GM18858 (cell line): ENCODE measurements around the gene AP5Z1.
A peak's percentile ranks its signal among the peaks of the same experiment; 100 is the strongest.

ENCODE experiments used
- ATAC-seq: cut with Tn5 transposase; IDR thresholded peaks from one replicate; pipeline ENCODE4 v1.9.1; 2021; ENCODE audit not compliant: unreplicated experiment

Gene AP5Z1

DNA sequence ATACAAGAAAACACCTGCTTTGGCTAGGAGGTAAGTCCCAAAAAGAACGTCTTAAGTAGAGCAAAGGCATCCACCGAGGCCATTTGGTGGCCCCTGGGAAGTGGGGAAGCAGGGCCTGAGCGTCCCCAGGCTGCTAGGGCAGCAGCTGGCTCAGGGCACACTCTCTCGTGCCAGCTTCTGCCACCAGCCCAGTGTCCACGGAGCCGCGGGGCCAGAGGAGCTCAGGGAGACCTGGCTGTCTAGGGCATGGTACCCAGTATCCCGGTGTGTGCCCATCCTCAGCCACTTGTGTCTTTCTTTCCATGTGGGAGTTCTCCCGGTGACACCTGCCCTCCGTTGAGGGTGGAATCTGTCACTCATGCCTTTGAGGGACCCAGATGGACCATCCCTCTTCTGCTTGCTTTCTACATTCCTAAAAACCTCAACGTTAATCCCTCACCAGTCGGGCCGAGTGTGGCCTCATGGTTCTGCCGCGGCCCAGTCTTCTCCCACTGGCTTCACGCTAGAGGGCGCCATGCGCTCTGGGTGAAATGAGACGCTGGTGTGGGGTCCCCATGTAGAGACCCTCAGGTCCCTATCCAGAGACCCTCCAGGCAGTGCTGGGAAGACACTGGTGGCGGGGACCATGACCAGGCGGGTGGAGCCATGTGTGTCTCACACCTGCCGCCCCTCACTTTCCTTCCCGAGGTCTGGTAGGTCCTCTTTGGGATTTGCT lies 9.5 kb upstream of the AP5Z1 start:
- ATAC-seq: no peak

DNA sequence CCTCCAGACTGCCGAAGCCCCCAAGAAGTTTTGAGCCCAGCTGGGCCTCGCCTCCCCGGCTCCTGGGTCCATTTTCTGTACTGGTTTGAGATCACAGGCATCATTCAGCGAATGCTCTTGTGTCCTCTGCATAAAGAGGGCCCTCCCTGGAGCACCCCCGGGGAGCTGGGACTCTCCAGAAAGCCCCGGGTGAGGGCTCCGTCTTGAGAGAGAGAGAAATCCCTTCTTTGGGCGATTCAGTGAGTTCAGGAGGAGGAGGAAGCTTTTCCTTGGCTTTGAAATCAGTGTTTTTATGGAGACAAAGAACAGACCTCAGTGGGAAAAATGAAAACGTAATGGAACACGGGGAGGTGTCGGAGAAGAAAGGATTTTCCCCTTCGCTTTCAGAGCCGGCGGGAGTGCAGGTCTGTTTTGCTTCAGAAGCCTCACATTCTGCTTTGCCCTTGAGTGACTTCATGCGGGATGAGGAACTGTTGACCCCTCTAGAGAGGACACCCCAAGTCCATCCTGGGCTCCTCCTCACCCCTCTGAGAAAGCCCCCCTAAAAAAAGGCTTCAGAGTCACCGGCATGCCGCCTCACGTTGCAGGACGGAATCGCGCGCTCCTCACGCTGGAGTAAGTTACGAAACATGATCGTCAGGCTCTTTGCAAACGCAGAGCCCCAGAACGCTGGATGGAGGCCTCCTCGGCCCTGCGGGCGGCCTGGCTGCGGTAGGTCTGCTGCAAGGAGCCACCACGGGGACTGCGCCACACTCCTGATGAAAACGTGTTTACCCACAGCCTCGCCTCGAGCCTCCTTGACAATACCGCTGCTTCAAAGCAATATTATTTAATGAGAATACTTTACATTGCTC lies 8.5 kb upstream of the AP5Z1 start:
- ATAC-seq: no peak

DNA sequence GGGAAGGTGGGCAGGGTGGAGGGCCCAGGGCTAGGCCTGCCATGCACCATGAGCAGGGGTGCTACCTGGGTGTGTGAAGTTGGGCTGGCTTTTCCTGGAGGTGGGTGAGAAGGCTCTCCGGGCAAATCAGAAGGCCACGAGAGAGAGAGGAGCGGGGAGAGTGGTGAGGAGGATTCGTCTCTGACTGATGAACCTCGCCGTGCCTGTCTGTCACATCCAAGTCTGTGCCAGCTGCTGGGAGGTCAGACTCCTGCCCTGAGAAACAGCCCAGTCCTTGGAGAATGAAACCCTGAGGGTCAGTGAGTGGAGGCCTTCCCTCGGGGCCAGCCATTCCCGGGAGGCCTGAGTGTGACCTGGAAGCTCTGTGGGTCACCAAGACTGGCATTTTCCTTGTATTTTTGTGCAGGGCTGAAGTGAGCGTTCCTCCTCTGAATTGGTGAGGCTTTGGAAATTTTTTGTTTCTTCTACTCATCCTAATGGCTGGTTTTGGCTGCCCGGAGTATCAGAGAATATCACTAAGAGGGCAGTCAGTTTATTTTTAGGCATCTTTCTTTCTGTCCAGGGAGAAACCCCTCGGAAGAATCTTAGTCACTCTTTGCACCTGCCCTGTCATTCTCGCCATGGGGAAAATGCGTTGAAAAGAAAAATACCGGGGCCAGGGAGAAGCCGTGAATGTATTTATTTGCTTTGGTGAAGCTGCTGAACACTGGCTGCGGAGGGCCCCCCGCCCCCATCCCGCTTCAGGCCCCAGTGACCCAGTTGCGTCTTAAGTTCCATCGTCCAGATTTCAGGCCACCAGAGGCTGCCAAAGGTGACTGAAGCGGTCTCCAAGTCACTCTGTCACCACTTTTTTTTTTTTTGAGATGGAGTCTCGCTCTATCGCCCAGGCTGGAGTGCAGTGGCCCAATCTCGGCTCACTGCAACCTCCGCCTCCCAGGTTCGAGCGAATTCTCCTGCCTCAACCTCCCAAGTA lies 6.5 kb upstream of the AP5Z1 start:
- ATAC-seq: no peak

- ATAC-seq: no peak
These were observed 5.7 kb upstream of the AP5Z1 start for GRCh38 chr7:4769761-4770160.

GRCh38 chr7:4770886-4771285 lies 4.5 kb upstream of the AP5Z1 start:
- no peak for ATAC-seq

GRCh38 chr7:4771737-4772136 lies 3.7 kb upstream of the AP5Z1 start:
- ATAC-seq: no peak

- ATAC-seq: no peak
These were observed 3.1 kb upstream of the AP5Z1 start for GRCh38 chr7:4772306-4772705.

DNA sequence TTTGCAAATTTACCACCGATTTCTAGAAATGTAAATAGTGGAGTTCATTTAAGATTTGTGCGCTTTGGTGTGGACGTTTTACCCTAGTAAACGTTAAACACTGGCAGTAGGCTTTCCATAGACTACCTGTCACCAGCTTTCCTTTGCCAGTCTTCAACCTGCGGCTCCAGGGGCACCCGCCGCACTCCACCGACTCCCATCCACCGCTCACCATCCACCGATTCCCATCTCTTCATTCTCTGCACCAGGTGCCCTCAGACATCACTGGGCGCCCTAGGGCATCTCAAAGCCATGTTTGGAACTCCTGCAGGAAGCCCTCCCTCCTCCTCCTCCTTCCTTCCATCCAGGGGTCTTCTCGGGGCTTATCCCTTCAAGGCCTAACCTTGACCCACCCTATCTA lies 1.4 kb upstream of the AP5Z1 start:
- no peak for ATAC-seq

- ATAC-seq: peak; percentile 18
These were observed 669 bp upstream of the AP5Z1 start for GRCh38 chr7:4774658-4775249.

GRCh38 chr7:4775848-4776623 lies 613 bp downstream of the AP5Z1 start:
- no peak for ATAC-seq

GRCh38 chr7:4779118-4779517 lies 3.7 kb downstream of the AP5Z1 start:
- no peak for ATAC-seq

- no peak for ATAC-seq
These were observed 6.1 kb downstream of the AP5Z1 start for GRCh38 chr7:4781366-4782069.

GRCh38 chr7:4782333-4783291 lies 7.2 kb downstream of the AP5Z1 start:
- ATAC-seq: no peak

GRCh38 chr7:4783292-4783652 lies 7.8 kb downstream of the AP5Z1 start:
- ATAC-seq: no peak

DNA sequence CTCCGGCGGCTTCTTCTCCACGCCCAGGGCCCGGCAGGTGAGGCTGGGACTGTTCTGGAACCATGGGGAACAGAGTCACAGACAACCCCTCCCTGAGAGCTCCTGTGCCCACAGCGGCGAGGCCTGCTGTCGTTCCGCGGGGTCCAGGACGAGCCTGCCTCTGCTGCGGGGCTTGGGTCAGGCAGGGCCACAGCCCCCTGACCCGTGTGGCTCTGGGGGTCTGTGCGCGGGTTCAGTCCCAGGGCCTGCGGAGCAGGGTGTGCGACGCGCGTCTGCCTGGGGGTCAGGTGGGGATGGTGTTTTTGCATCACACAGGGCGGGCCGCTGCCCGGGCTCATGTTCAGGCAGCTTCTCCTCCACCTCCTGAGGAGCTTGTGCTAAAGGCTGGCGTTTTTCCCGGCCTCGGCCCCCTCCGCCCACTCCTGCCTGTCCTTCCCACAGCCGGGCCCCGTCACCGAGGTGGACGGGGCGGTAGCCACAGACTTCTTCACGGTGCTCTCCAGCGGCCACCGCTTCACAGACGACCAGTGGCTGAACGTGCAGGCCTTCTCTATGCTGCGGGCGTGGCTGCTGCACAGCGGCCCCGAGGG lies 8.4 kb downstream of the AP5Z1 start:
- ATAC-seq: no peak

DNA sequence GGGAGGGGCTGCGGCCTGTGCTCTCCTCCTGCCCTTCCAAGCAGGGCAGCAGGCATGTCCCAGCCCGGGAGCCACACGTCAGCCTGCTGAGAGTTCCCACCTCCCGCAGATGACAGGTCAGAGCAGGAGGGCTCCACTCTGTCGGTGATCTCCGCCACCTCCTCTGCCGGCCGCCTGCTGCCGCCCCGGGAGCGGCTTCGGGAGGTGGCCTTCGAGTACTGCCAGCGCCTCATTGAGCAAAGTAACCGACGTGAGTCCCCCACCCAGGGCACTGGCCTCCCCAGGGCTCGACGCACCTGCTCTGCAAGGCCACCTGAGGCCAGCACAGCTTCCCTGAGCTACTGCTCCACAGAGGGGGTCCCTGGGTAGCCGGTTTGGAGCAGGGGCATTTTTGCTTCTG lies 9.4 kb downstream of the AP5Z1 start:
- no peak for ATAC-seq

- no peak for ATAC-seq
These were observed 9.9 kb downstream of the AP5Z1 start for GRCh38 chr7:4785371-4785770.

DNA sequence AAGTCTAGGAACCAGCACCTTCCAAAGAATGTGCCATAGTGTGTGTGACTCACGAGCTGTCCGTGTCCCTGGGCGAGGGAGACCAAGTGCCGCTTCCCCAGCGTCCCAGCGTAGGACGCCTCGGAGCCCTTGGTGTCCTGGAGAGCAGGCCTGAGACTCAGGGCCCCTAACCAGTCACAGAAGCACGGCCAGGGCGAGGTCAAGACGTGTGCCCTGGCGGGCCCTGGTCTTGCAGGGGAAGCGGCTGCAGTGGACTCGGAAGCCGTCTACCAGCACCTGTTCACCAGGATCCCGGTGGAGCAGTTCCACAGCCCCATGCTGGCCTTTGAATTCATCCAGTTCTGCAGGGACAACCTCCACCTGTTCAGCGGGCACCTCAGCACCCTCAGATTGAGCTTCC lies 10.6 kb downstream of the AP5Z1 start:
- ATAC-seq: no peak
